HL-60 (cell line): ENCODE results near the gene UBE4B.

Experiments used
- CTCF ChIP-seq: IDR thresholded peaks from one replicate; pipeline ENCODE4 v1.5.1; 2011; ENCODE audit warnings: low read length, control low read depth, inconsistent platforms; ENCODE audit not compliant: insufficient read depth
- POLR2AphosphoS5 ChIP-seq: IDR thresholded peaks from 2 replicates; pipeline ENCODE4 v1.6.1; 2012; ENCODE audit warnings: low read depth

GRCh38 chr1:10170239-10170574 is 137.4 kb downstream of the UBE4B start:
- no peak for TF ChIP-seq POLR2AphosphoS5
- TF ChIP-seq CTCF = no peak
